Stomach (tissue), 4 donors: ENCODE data around the gene GTSF1L.

Source experiments
- CTCF ChIP-seq, 7 experiments: fragments of 450-650 bp in 4 of 7; fragments of 200-600 bp in 3 of 7; sonication (generic) in 3 of 7; IDR thresholded peaks; one replicate each; pipeline ENCODE4 v1.5.1; 2016 to 2019; ENCODE audit warnings: antibody characterized with exemption in 7 of 7, control low read depth in 2 of 7, mild to moderate bottlenecking in 1 of 7
- POLR2AphosphoS5 ChIP-seq, 3 donors: sonication (generic); formaldehyde crosslinking; IDR thresholded peaks; one replicate each; pipeline ENCODE4 v1.6.1; 2016; ENCODE audit warnings: antibody characterized with exemption in 3 of 3

- TF ChIP-seq CTCF (IDR thresholded peaks at IDR 0.05), result no peak
- no peak for TF ChIP-seq POLR2AphosphoS5 (IDR thresholded peaks at IDR 0.05)
These were observed 24.3 kb downstream of the GTSF1L start for GRCh38 chr20:43702502-43702901.
